Hepatocyte (in vitro differentiated cells): Measurements from ENCODE around the gene IRF7.

Experiments
- EZH2 ChIP-seq: fragments of 200-600 bp; sonication (generic); IDR thresholded peaks from 2 replicates; pipeline ENCODE4 v1.6.1; 2016; ENCODE audit warnings: antibody characterized with exemption, mild to moderate bottlenecking, borderline replicate concordance
- EZH2phosphoT487 ChIP-seq: fragments of 200-600 bp; sonication (generic); IDR thresholded peaks from one replicate; pipeline ENCODE4 v1.6.1; 2018; ENCODE audit warnings: antibody characterized with exemption, mild to moderate bottlenecking, low read depth, moderate library complexity; ENCODE audit not compliant: unreplicated experiment, severe bottlenecking
- TF ChIP-seq, protein P1 (sequence below): fragments of 200-600 bp; sonication (generic); IDR thresholded peaks from 2 replicates; pipeline ENCODE4 v1.5.1; 2016; ENCODE audit warnings: antibody characterized with exemption, mild to moderate bottlenecking; ENCODE audit not compliant: poor library complexity

DNA sequence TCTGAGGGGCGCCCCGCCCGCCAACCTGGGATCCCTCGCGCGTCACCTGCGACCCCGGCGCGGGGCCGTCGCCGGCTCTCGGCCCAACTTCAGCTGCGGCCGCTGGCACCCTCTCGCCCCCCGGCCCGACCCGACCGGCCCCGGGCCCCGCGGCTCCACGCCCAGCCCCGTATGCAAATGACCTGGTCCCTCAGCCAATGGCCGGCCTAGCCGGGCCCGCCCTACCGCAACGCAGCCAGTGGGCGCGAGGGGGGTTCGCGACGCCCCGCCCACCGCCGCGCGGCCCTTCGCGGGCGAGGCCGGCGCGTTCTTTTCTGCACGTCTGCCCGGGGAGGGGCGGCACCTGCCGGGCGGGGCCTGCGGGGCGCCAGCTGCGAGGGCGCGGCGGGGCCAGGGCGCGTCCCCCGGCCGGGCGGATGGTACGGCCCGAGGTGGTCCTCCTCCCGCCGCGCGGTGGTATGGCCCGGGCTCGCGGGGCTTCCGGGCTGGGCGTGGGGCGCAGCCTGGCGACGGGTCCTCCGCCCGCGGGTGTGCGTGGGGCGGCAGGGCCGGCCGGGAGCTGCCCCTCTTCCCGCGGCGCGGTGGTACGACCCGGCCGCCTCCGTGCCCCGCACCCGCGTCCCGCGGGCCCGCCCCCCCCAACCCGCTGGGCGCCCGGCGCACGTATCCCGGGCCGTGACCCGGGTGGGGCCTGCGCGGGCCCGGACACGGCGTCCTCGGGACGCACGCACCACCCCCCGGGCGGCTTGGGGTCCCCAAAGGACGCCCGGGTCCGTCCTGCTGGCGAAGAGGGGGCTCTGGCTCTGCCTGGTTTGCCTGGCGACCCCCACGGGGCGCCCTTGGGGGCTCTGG, 47.2 kb downstream of the IRF7 start:
- TF ChIP-seq, protein P1, sequence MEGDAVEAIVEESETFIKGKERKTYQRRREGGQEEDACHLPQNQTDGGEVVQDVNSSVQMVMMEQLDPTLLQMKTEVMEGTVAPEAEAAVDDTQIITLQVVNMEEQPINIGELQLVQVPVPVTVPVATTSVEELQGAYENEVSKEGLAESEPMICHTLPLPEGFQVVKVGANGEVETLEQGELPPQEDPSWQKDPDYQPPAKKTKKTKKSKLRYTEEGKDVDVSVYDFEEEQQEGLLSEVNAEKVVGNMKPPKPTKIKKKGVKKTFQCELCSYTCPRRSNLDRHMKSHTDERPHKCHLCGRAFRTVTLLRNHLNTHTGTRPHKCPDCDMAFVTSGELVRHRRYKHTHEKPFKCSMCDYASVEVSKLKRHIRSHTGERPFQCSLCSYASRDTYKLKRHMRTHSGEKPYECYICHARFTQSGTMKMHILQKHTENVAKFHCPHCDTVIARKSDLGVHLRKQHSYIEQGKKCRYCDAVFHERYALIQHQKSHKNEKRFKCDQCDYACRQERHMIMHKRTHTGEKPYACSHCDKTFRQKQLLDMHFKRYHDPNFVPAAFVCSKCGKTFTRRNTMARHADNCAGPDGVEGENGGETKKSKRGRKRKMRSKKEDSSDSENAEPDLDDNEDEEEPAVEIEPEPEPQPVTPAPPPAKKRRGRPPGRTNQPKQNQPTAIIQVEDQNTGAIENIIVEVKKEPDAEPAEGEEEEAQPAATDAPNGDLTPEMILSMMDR: no peak
- no peak for TF ChIP-seq EZH2
- TF ChIP-seq EZH2phosphoT487: no peak
